Gastrocnemius medialis (tissue), 4 donors: ENCODE measurements around the gene OR2T1.

Experiments
- POLR2A ChIP-seq, 2 donors: fragments of 450-650 bp; IDR thresholded peaks; one replicate each; pipeline ENCODE4 v1.6.1; 2017; ENCODE audit warnings: antibody characterized with exemption in 2 of 2, mild to moderate bottlenecking in 2 of 2, moderate library complexity in 2 of 2
- TF ChIP-seq, protein P1 (sequence below), 5 experiments: fragments of 450-650 bp in 3 of 5; fragments of 200-600 bp in 2 of 5; sonication (generic) in 2 of 5; IDR thresholded peaks in 4 of 5; conservative IDR thresholded peaks in 1 of 5; 1 replicate in 4 of 5; 2 replicates in 1 of 5; pipeline ENCODE4 v1.5.1; 2016 to 2019; ENCODE audit warnings: antibody characterized with exemption in 5 of 5, mild to moderate bottlenecking in 3 of 5, moderate library complexity in 3 of 5

DNA sequence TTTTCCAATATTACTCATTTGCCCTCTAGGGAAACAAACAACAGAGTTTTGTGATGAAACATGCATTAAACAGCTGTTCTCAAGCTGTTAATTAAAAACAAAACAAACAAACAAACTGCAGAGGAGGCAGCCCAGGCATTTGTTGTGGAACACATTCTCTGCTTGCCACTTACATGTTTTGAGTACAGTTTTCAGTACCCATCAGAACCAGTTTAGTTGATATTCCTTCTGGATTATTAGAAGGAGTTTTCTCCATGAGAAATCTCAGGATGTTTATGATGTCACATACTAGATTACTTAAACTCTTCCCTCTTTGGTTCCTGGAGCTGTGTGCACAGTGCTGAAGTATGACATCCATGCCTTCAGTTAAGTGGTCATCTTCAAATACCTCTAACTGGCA, 27.4 kb upstream of the OR2T1 start, which contains the start of gene OR2T6:
- TF ChIP-seq, protein P1, sequence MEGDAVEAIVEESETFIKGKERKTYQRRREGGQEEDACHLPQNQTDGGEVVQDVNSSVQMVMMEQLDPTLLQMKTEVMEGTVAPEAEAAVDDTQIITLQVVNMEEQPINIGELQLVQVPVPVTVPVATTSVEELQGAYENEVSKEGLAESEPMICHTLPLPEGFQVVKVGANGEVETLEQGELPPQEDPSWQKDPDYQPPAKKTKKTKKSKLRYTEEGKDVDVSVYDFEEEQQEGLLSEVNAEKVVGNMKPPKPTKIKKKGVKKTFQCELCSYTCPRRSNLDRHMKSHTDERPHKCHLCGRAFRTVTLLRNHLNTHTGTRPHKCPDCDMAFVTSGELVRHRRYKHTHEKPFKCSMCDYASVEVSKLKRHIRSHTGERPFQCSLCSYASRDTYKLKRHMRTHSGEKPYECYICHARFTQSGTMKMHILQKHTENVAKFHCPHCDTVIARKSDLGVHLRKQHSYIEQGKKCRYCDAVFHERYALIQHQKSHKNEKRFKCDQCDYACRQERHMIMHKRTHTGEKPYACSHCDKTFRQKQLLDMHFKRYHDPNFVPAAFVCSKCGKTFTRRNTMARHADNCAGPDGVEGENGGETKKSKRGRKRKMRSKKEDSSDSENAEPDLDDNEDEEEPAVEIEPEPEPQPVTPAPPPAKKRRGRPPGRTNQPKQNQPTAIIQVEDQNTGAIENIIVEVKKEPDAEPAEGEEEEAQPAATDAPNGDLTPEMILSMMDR (IDR thresholded peaks at IDR 0.05 in 4 of 5, conservative IDR thresholded peaks at IDR 0.05 in 1 of 5): no peak
- TF ChIP-seq POLR2A (IDR thresholded peaks at IDR 0.05): no peak
